Activated T-helper 1 cell treated with anti-CD3 and anti-CD28 coated beads, Interleukin-2, amount 50 U/mL, for 16 hours (primary cell): ENCODE results near the gene CUX1.

Experiments used
- DNase-seq, 2 donors: peaks; one replicate each; pipeline ENCODE4 v3.0.0-alpha.2; 2020; ENCODE audit warnings: low read depth in 1 of 2, low spot score in 1 of 2

Gene CUX1, protein sequence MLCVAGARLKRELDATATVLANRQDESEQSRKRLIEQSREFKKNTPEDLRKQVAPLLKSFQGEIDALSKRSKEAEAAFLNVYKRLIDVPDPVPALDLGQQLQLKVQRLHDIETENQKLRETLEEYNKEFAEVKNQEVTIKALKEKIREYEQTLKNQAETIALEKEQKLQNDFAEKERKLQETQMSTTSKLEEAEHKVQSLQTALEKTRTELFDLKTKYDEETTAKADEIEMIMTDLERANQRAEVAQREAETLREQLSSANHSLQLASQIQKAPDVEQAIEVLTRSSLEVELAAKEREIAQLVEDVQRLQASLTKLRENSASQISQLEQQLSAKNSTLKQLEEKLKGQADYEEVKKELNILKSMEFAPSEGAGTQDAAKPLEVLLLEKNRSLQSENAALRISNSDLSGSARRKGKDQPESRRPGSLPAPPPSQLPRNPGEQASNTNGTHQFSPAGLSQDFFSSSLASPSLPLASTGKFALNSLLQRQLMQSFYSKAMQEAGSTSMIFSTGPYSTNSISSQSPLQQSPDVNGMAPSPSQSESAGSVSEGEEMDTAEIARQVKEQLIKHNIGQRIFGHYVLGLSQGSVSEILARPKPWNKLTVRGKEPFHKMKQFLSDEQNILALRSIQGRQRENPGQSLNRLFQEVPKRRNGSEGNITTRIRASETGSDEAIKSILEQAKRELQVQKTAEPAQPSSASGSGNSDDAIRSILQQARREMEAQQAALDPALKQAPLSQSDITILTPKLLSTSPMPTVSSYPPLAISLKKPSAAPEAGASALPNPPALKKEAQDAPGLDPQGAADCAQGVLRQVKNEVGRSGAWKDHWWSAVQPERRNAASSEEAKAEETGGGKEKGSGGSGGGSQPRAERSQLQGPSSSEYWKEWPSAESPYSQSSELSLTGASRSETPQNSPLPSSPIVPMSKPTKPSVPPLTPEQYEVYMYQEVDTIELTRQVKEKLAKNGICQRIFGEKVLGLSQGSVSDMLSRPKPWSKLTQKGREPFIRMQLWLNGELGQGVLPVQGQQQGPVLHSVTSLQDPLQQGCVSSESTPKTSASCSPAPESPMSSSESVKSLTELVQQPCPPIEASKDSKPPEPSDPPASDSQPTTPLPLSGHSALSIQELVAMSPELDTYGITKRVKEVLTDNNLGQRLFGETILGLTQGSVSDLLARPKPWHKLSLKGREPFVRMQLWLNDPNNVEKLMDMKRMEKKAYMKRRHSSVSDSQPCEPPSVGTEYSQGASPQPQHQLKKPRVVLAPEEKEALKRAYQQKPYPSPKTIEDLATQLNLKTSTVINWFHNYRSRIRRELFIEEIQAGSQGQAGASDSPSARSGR (N-terminal part only)

DNA sequence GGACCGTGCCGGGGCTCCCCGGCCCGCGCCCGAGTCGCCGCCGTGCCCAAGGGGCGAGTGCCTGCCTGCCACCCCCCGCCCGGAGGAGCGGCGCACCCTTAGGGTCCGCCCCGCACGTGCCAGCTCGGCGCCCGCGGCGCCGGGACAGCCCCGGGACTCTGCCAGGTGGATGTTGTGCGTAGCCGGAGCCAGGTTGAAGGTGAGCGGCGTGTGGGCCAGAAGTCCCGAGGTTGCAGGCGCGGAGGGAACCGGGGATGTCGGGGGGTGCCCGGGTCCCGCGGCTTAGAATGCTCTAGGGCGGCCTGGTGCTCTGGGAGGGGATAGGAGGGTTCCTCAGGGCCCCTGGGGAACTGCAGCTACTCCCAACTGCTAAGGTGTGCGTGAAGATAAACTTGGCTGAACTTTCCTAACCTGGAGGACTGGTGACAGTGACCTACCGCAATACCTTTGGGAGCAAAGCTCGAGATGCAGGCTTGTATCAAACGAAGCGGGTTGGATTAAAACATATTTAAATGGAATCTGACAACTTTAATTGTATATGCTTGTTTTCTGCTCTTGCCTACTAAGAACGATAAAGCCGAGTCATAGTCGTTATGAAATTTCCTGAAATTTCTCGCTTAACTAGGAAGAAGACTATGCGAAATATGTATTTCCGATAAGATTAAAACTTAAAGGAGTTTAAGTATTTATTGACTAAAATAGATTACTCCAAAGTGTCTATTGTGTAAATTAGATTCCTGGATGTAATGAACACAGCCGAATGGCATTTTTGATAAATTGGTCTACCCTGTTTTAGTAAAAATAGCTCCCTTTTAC, at the start of gene CUX1:
Gene CUX1 (plus strand): TSS at position 156 of the 816 bp plus-strand sequence. CDS start 14 bp downstream, at position 170.
- DNase-seq: peak in 1 of 2 donors; percentile 9

DNA sequence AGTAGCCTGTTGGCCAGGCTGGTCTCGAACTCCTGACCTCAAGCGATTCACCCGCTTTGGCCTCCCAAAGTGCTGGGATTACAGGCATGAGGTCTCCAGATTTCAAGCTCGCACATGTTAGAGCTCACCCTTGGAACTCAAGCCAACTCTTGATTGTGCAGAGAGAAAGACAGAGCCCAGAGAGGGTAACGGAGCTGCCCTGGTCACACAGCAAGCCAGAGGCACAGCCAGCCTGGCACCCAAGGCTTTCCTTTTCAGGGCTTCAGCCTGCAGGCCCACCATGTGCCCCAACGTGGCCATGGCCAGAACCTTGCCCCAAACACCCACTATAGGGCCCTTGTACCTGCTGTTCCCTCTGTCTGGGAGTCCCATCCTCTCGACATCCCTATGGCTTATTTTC, 49.1 kb upstream of the CUX1 start:
- no peak for DNase-seq

DNA sequence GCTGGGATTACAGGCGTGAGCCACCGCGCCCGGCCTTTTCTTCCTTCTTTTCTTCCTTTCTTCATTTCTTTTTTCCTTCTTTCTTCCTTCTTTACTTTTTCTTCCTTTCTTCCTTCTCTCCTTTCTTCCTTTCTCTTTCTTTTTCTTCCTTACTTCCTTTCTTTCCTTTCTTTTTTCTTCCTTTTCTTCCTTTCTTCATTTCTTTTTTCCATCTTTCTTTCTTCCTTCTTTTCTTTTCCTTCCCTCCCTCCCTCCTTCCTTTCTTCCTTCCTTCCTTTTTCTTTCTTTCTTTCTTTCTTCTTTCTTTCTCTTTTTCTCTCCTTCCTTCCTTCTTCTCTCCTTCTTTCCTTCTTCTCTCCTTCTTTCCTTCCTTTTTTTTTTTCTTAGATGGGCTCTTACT, 47.0 kb upstream of the CUX1 start:
- no peak for DNase-seq

DNA sequence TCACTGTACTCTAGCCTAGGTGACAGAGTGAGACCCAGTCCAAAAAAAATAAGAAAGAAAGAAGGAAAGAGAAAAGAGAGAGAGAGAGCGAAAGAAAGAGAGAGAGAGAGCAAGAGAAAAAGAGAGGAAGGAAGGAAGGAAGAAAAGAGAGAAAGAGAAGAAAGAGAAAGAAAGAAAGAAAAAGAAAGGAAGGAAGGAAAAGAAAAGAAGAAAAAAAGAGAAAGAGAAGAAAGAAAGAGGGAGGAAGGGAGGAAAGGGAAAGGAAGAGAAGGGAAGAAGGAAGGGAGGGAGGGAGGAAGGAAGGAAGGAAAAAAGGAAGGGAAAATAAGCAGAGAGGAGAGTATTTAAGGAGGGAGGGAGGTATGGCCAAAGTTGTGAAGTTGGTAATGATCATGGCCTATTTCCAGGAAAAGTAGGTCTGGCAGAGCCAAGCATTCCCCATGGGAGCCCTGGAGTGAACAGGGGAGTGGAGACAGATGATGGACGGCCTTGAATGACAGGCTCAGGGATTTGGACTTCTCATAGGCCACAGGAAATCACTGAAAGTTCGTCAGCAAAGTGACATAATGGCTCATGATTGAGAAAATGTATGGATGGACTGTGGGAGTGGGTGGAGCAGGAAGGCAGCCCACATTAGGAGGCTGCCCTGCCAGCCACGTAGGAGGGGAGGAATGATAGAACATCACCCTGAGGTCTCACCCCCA, 44.8 kb upstream of the CUX1 start:
- no peak for DNase-seq

DNA sequence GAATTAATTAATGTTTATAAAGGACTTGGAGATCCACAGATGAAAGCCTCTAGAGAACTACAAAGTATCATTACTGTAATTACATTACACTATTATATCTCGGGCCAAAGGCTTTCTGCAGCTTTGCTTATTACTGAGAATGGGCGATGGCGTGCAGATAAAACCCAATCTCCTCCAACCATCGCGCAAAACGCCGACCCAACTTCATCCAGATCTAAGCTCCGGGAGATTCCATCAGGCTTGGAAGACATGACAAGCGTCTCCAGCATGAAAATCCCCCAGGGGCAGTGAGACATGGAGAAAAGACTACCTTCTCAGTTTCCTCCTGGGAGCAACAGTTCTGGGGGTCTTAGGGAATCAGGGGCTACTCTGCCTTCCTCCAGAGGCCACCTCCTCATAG, 42.2 kb upstream of the CUX1 start:
- no peak for DNase-seq

DNA sequence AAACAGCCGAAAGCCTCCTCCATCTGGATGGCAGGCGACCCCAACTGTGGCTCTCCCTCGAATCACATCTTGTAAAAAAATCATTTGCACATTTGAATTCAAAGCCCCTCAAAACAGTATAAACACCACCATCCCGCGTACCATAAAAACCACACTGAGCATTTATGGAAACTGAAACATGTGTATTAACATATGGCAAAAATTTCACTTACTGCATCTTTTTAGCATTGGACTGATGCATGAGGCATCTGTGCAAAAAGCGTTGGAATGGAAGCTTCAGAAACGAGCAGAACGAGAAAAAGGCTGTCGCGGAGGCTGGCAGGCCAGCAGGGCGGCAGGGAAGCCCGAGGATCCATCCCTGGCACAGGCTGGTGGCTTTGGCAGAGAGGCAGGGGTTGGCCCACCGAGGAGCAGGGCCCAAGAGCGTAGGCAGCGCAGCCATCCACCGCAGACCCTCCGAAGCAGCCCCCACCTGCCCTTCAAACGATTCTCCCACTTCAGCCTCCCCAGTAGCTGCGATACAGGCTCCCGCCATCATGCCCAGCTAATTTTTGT, 39.3 kb upstream of the CUX1 start:
- no peak for DNase-seq

DNA sequence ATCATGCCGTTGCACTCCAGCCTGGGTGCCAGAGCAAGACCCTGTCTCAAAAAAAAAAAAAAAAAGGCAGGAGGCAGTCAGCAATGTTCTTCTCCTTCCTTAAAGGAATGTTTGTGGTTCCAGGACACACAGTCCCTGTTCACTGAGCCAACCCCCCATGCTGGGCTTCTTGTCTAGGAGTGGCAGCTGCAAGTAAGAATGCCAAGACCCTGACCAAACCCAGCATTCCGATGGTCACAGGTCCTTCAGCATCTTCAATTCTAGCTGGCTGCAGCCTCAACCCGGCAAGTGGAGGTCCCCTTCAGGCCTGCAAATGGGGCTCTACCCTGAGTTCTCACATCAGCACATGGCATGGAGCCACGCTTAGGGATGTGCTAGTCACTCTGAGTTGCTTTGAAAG, 38.2 kb upstream of the CUX1 start:
- no peak for DNase-seq

DNA sequence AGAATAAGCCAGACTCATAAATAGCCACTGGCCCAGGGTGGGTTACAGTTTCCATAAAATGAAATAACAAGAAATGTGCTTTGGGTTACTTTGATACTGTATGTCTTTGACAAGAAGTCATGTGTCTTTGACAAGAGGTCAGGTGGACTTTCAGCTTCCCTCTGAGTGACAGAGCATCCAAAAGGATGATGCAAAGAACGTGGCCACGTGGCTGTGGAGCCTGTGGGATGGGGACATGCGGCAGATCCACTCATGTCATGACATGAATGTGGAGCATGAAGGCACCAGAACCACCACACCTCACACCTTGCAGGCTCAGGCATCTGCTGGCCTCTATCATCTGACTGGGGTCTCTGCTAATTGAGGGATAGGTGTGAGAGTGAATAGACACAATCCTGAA, 37.1 kb upstream of the CUX1 start:
- no peak for DNase-seq

DNA sequence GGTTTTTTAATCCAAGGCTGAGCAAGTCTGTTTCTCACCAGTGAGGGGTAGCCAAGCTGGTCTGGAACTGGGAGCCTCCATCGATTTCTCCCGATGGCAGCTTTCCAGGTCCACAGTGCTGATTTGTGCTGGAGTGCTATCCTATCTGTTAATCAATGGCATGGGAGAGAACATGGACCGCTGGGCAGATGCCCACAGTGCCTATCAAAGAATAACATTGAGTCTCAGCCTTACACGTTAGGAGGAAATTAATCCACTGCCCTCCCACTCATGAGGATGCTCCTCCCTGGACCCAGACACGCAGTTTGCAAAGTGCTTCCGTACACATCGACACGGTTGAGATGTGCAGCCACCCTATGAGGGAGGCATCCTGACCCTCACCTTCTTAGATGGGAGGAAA, 36.0 kb upstream of the CUX1 start:
- no peak for DNase-seq

DNA sequence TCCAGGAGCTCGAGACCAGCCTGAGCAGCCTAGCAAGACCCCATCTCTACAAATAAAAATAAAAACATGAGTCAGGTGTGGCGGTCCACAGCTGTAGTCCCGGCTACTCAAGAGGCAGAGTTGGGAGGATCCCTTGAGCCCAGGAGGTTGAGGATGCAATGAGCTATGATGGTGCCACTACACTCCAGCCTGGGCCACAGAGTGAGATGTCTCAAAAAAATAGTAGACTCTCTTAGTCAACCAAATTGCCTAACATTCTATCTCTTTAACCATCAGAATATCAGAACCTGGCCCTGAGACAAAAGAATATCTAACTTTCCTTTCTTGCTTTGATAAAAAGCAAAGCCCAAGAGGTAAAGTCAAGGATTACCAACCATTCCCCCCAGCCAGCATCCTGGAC, 35.0 kb upstream of the CUX1 start:
- DNase-seq: no peak

DNA sequence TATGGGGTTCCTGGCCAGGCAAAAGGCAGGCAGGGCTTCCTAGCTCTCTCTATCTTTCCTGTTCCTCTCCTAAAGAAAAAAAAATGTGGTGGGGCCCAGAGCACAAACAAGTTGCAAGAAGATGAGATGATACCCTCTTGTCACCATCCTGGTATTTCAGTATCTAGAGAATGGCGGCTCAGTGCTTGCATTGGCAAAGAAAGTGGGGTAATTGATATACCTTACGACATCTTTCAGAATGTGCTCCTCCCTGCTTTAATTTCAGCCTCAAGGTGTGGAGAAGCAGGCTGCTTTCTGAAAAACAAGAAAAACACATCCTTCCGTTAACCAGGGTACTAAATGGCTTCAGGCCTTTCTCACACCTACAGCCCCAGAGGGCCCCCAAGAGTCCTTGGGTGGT, 34.5 kb upstream of the CUX1 start:
- DNase-seq: no peak

DNA sequence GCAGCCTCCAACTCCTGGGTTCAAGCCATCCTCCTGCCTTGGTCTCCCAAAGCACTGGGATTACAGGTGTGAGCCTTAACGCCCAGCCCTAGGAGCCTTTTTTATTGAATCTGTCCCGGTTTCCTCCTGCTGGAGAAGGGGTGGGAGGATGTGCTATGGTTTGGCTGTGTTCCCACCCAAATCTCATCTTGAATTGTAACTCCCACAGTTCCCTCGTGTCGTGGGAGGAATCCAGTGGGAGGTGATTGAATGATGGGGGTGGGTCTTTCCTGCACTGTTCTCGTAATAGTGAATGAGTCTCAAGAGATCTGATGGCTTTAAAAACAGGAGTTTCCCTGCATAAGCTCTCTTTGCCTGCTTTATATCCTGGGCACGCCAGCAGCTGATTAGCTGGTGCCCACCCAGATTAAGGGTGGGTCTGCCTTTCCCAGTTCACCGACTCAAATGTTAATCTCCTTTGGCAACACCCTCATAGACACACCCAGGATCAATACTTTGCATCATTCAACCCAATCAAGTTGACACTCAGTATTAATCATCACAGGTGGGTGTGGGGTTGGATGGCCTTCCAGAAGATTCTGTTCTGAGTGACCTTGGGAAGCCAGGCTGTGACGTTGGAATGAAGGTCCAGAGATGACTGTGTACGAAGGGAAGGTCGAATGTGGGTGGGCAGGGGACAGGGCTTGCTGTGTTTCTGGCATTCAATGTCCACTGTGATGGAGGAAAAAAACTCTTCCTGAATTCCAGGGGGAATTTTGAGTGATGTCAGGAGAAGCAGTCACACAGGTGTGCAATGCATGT, 33.8 kb upstream of the CUX1 start:
- no peak for DNase-seq

DNA sequence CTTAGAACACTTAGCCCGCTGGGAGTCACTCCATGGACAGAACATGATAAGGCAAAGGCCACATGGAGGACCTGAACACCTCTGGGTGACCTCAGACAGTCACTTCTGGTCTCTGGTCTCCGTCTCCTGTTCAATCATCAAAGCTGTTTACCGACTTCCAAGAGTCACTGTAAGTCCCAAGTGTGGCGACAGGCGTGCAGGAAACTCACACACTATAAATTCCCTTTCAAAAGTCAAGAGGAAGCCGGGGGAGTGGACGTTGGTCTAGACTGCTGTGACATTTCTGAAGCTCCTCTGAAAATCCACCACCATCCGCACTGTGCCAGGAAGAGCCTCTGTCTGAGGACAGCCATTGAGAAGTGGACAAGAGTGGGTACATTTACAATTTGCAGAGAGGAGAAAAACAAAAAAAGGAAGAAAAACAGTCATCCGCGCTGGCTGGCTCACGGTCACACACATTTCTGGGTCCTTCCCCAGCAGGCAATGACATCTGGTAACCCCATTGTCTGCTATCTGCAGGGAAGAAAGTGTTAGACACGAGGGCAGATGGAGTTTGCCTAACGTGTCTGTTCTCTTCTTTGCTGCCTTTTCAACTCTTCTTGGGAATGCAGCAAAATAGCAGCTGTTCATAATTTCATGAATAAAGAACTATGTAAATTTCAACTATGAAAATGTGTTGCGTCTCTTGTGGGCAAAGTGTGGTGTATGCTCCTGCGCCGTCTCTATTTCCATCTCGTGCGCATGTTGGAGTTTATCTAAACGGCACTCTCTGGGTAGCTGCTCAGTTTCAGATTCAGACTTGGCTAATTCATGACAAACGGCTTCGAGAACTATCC, 32.9 kb upstream of the CUX1 start:
- DNase-seq: no peak

DNA sequence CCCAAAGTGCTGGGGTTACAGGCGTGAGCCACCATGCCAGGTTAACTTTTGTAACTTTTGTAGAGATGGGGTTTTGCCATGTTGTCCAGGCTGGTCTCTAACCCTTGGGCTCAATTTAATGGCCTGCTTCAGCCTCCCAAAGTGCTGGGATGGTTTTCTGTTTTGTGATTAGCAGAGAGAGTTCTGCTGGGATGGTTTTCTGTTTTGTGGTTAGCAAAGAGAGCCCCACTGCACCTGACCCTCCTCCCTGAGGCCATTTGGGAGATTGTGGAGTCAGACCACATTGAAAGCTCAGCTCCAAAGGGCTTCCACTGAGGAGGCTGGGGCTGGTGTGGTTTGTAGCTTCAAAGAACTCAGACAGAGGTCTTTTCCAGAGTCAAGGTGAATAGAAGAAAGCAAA, 29.6 kb upstream of the CUX1 start:
- DNase-seq: no peak

DNA sequence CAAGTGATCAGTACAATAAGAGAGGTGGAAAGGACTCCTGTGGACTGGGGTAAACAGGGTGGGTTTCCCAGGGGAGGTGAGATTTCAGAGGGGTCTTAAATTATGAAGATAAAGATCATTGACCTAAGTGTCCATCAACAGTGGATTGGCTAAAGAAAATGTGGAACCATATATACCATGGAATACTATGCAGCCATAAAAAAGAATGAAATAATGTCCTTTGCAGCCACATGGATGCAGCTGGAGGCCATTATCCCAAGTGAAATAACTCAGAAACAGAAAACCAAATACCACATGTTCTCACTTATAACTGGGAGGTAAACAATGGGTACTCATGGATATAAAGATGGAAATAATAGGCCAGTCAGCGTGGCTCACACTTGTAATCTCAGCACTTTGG, 28.9 kb upstream of the CUX1 start:
- no peak for DNase-seq

DNA sequence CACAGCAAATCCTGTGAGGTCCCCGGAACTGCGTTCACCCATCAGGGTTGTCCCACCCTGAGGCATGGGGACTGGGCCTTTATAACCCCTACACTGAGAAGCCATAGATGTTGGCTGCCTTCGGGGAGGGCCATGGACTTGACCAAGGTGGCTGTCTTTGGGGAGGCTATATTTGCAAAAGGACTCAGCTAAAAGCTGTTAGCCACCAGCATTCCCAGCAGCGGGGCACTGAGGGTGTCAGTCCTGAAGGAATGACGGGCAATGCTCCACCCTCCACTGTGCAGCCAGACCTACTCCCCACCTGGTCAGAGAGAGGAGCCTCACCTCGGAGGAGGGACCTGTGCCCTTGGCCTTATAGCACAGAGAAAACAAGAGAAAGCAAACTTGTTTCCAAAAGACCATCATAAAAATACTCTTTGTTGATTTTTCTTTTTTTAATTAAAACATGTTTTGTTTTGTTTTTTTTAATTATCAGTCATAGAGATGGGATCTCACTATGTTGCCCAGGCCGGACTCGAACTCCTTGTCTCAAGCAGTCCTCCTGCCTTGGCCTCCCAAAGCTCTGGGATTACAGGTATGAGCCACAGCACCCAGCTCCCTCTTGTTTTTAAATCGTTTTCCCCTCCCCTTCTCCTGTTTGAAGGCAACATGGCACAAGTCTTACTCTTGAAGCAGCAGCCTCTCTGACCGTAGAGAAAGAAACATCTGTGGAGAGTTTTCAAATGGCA, 26.7 kb upstream of the CUX1 start:
- no peak for DNase-seq

DNA sequence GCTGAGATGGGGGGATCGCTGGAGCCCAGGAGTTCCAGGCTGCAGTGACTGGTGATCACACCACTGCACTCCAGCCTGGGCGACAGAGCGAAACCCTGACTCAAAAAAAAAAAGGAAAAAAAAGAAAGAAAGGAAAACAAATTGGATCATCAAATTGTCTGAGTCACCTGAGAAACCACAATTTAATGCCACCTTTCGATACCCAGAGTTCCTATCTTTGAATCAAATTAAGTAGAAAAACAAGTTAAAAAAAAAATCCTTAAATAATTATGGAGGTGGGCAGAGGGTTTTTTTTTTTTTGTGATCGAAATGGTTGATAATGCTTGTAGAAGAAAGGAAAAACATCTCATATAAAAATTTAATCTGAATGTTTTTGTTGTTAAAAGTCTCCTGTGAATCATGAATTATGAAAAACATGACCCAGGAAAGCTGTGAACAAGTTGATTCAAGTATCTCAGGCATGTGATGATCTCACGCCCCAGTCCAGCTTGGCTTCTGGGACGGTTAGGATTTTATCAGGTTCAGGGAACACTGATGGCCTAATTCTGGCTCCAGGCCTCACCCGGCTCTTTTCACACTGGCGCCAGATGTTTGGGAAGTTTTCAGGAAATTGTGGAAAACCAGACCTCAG, 25.3 kb upstream of the CUX1 start:
- no peak for DNase-seq
